Suppressor macrophage treated with lipopolysaccharide for 4 hours (primary cell): ENCODE results near the gene UHRF2.
"Not testable (repeated sequence)": the region's sequence is repeated elsewhere in the genome, so short reads cannot be mapped to it uniquely, and the experiment has no call there.

ENCODE experiments used
- DNase-seq: peaks from one replicate; pipeline ENCODE4 v3.0.0-alpha.2; 2020

Gene UHRF2

DNA sequence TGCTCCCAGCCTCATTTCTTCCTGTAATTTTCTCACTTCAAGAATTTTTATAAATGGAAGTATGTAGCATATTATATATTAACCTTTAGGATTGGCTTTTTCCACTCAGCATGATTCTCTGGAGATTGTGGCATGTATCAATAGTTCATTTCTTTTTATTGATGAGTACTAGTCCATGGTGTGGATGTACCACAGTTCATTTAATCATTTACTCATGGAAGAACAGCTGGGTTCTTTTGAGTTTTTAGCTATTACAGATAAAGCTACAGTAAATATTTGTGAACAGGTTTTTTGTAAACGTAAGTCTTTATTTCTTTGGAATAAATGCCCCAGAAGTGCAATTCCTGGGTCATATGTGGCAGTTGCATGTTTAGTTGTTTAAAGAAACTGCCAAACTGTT, 76.1 kb downstream of the UHRF2 start:
- DNase-seq, result no peak

GRCh38 chr9:6490863-6491262, 77.9 kb downstream of the UHRF2 start:
- DNase-seq, result no peak

DNA sequence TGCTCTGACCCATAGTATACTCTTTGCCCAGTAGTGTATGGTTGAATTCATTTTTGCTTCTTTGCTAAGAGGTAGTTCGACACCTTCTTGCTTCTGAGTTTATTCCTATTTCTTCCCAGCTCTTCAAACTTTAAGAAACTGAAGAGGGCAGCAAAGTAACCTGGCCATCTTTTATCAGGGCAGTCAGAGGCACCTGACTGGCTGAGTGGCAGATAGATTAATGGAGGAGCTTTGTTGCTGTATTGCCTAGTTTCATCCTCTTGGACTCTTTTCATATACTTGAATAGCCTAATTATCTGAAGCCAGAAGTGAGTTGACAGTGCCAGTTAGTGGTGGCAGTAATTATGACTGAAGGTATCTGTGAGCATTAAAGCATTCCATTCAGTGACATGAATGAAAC, 82.5 kb downstream of the UHRF2 start:
- no peak for DNase-seq

DNA sequence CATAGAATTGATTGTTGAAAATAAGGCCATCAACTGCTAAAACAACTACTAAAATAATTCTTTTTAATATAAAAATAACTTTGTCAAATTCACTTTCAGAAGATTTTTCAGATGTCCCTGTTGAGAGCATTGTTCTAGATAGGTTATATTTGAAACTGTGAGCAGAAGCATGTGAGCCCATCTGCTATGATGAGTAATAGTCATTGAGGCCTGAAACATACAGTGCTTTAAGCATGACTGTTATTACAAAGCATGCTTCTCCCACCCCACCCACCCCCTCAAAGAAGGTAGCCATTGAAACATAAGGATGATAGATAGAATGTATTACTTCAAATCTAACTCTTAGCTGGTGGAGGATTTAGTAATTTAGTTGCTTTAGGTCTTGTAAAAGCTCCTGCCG, 86.0 kb downstream of the UHRF2 start:
- DNase-seq, result peak; percentile 35

DNA sequence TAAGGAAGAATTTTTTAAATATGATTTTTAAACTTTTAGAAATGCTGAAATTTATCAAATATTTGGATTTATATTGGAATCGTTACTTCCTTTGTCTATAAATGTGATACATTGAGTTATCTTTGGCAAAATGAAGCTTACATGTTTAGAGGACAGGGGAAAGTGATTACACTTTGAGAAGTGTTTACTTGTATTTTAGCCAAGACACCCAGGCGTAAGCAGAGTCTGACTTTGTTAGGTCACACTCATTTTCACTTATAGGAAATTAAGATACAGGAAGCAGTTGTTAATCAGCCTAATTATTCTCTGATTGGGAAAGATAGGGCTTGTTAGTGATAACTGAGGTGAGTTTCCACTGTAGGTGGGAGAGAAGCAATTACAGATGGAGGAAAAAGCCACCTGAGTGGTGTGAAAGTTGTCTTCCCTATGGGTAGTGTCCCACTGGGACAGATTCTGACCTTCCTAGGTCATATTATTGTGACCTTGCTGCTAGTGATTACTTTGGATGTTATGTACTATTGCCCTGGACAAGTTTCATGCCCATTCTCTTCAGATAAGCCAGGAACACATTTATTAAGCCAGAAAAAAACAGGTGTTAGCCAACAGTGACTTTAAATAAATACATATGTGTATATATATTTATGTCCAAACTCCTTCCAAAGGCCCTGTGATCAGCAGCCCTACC, 88.7 kb downstream of the UHRF2 start:
- DNase-seq, result no peak

DNA sequence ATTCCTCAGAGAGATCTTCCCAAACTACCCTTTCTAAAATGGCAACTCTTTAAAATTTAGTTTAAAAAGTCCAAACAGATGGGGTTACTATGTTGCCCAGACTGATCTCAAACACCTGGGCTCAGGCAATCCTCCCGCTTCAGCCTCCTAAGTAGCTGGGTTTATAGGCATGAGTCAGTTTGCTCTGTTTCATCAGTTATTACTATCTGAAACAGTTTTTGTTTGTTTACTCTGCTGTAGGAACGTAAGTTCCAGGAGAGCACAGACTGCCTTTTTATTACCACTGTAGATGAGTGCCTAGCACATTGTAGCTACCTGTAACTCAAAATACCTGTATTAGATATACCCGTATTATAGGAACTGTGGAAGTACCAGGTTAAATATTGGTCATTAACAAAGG, 89.4 kb downstream of the UHRF2 start:
- no peak for DNase-seq

GRCh38 chr9:6506571-6506970, 93.6 kb downstream of the UHRF2 start:
- no peak for DNase-seq

DNA sequence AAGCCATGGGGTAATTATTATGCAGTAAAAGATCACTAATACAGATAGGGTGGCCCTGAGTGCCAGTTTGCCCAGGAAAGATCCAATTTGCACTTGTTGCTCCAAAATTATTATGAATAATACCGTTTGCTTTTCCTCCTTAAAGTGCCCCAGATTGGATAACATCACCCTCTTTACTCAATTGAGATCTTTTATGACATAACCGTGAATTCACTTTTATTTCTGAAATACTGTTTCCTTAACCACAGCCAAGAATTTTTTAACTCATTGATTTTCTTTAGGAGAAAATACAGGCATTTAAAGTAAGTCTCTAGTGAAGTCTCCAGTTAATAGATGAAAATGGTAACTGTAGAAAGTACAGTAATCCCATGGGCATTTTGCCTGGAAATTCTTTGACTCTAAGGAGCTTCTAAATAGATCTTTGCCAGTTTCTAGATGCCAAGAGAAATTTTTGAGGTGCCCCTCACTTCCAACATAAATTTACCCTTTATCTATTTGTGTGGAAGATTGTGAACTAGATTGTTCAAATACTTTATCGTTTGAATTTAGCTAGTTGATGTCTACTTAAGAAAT, 99.2 kb downstream of the UHRF2 start:
- DNase-seq, result no peak

GRCh38 chr9:6522263-6522662, 109.3 kb downstream of the UHRF2 start:
- no peak for DNase-seq

DNA sequence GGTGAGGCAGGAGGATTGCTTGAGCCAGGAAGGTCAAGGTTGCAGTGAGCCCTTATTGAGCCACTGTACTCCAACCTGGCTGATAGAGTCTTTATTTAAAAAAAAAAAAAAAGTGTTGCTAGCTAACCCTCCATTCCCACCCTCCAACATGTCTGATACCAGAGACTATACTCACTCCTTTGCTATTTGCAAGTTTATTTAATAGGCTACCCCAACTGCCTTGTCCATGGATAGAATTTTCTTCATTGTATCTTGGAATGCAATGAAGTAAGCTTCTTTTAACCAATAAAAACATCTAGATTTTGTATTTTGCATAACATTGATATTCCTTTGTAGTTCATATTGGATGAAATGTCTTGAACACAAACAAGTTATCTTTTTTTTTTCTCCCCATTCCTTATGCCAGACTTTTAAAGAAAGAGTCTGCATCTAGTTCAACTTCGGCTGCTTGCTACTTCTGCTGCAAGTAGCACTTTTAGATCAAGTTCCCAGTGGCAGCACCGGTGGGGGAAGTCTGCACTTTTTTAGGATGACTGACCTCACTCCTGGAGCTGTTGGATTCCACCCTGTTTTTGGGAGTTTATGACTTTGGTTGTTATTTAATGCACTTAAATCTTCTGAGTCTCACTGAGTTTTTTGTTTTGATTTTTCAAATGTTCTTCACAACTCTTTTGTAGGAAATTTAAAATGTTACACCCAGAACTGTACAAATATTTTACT, 112.5 kb downstream of the UHRF2 start:
- DNase-seq, result no peak

DNA sequence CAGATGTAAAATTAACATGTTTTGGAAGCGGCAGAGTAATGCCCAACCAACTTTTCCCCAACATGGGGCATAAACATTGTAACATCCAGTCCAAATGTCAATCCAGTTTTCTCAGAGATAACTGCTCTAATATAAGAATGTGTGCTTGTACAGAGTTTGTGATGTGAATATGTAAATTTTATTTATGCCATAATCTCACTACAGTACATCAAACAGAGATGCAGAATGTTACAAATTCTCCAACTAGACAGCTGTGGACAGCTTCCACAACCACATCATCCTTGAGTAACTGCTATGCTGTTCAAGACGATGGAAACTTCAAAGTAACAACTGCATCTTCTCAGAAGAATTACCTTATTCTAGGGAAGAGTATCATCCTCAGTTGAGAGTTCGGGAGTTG, 122.6 kb downstream of the UHRF2 start:
- no peak for DNase-seq

GRCh38 chr9:6538666-6539071, 125.7 kb downstream of the UHRF2 start:
- peak; percentile 28 for DNase-seq

GRCh38 chr9:6542617-6543016, 129.6 kb downstream of the UHRF2 start:
- DNase-seq, result not testable (repeated sequence)

GRCh38 chr9:6543204-6543603, 130.2 kb downstream of the UHRF2 start:
- DNase-seq, result no peak

- DNase-seq, result no peak
Observed at GRCh38 chr9:6545017-6545691, 132.2 kb downstream of the UHRF2 start.

DNA sequence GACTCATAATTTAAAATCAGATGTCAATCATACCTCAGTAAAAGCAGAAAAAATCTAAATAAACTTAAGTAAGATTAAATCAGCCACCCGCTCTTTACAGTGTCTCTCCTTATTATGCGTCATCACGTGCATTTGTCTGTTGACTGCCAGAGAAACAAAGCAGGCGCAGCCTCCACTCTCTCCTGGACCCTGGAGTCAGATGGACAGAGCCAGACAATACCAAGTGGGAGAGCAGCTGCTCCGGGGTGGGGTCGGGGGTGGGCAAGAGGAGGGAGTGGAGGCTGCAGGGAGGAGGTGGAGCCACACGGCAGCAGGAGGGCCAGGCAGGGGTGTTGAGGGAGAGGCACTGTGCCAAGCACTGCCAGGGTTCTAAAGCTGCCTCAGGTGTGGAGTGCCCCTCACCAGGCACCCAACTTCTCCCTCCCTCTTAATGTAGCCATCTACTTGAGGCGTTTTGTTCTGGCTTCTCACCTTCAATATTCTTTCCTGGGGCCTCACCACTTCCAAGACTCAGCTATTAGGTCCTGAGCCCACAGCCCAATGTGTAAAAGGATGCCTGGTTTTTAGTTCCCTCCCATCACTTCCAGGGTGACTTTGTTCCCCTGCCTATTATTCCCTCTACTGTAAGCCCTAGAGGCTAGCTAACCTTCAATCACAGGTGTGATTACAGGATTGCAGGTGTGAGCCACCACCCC, 136.3 kb downstream of the UHRF2 start:
- no peak for DNase-seq

GRCh38 chr9:6551136-6551535, 138.1 kb downstream of the UHRF2 start:
- no peak for DNase-seq

DNA sequence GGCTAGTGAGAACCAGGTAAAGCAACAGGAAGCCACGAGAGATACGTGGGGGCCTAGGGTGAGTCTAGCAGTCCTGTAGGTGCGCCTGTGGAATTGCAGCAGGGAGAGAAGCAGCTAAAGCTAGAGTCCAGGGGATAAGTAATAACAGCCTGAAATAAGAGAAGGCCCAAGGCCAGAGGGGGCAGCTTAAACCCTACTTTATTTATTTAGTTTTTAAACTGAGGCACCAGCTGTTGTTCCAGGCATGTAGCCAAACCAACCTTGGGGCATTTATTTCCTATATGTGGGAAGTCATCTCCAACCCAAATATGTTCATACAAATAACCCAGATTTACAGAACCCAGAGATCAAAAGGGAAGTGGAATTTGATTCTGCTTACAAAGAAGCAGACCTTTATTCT, 139.0 kb downstream of the UHRF2 start:
- DNase-seq, result no peak

- no peak for DNase-seq
Observed at GRCh38 chr9:6552498-6553121, 139.6 kb downstream of the UHRF2 start.

- no peak for DNase-seq
Observed at GRCh38 chr9:6553866-6554265, 140.9 kb downstream of the UHRF2 start.
